Activated CD4-positive, alpha-beta memory T cell treated with anti-CD3 and anti-CD28 coated beads for 36 hours (primary cell): ENCODE results near the gene PLA2G10. TPM values are rescaled to one million over a fixed set of nuclear protein-coding genes. Genes with fewer than 3 reads are reported as not detected.

Source experiments
- CTCF ChIA-PET: fragments of 350-600 bp; sonication (Branson Sonifier 250); formaldehyde crosslinking; loops from one replicate; lab custom pipeline; 2021; ENCODE audit warnings: antibody characterized with exemption, inconsistent platforms; lab: Charles Lee
- POLR2A ChIA-PET: fragments of 350-600 bp; sonication (Branson Sonifier 250); formaldehyde crosslinking; loops from one replicate; lab custom pipeline; 2021; ENCODE audit warnings: antibody characterized with exemption; lab: Charles Lee
- DNase-seq: peaks from one replicate; pipeline ENCODE4 v3.0.0-alpha.2; 2020
- H3K27ac Mint-ChIP-seq: one replicate; pipeline ENCODE4 v1.8.0; 2021; ENCODE audit warnings: mixed read lengths
- H3K27me3 Mint-ChIP-seq: one replicate; pipeline ENCODE4 v1.8.0; 2021; ENCODE audit warnings: mixed read lengths
- H3K36me3 Mint-ChIP-seq: one replicate; pipeline ENCODE4 v1.8.0; 2021; ENCODE audit warnings: mixed read lengths
- H3K4me1 Mint-ChIP-seq: one replicate; pipeline ENCODE4 v1.8.0; 2021; ENCODE audit warnings: low read depth, mixed read lengths
- H3K4me3 Mint-ChIP-seq: one replicate; pipeline ENCODE4 v1.8.0; 2021; ENCODE audit warnings: mild to moderate bottlenecking, mixed read lengths
- H3K9me3 Mint-ChIP-seq: one replicate; pipeline ENCODE4 v1.8.0; 2021; ENCODE audit warnings: mixed read lengths
- intact Hi-C: fragments of 100-400 bp; cut with micrococcal nuclease; formaldehyde crosslinking; loops from one replicate; pipeline ENCODE4 v1.15.1; 2023
- total RNA-seq, 2 experiments: library from RNA; stranded (reverse); gene quantifications; one replicate each; pipeline ENCODE4 v1.2.3, GENCODE V29; 2021

The PLA2G10 gene
- total RNA-seq, 2 experiments from 2014 or later, result not detected

DNA sequence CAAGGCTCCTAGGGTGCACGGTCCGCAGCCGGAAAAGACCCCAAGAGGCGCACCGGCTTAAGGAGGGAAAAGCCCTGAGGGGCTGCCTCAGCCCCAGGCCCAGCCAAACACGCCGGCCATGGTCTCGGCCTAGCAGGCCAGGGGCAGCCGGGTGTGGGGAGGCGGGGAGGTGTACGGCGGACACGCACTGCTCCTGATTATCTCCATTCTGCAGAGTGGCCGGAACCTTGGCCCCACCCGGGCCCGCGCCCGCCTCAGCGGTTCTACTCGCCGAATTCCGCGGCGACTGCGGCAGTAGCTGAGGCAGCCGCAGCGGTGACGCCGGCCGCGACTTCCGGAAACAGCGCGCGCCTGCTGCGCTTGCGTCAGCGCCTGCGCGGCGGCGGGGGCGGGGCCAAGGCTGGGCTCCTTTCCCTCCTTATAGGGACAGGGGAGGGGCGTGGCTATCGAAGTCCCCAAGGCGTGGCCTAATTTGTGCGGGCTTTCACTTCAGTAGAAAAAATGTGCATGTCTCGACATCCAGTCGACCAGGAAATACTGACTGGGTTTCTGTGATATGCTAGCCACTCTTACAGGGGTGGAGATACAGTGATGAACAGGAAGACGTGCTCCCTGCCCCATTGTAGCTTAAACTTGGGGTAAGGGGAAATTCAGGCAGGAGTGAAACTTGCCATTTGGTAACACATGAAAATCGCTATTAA, 64.0 kb downstream of the PLA2G10 start, which contains the start of gene PARN:
TSS of gene PARN (minus strand) at position 342 of the 701 bp plus-strand sequence. CDS start at position 207, 135 bp downstream.
- Mint-ChIP-seq H3K27me3 (no peaks in the 10 kb centered on the region), H3K4me1 (peaks cover 45% of the 10 kb centered on the region), H3K27ac (peak within 1 kb of the TSS; percentile 96), H3K36me3 (peaks cover 28% of the 10 kb centered on the region), H3K4me3 (peak within 1 kb of the TSS; percentile 89), H3K9me3 (no peaks in the 10 kb centered on the region)
- DNase-seq, result peak; percentile 98
- intact Hi-C loops, result loop anchor here (2.0 to 5.0 kb wide), 4 partner anchors 329 to 1012 kb away; partner anchors contain the start of genes MARF1 and MRTFB
- ChIA-PET CTCF (interaction anchor here (1.8 kb wide), 1 partner anchor 706 kb away, joined by 4 read pairs; no protein-coding TSS in a partner anchor), POLR2A (interaction anchor here (0.8 kb wide), 2 partner anchors 11 to 22 kb away, joined by 3 read pairs; no protein-coding TSS in a partner anchor)

DNA sequence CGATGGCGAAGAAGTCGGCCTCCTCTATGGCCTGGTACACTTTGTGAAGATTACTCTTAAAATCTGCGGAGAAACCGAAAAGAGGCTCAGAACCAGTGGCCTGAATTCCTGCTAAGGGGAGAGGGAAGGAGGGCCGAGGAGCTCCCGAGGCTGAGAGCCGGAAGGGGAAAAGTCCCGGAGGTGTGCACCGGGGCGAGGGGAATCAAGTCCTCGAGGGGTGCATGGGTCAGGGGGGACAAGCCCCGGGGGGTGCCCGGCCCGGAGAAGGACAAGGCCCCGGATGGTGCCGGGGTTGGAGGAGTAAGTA, 64.5 kb downstream of the PLA2G10 start:
- POLR2A ChIA-PET, result interaction anchor here (0.8 kb wide), 1 partner anchor 22 kb away, joined by 3 read pairs; no protein-coding TSS in a partner anchor
- peaks cover 40% of the 10 kb centered on the region for H3K4me1 Mint-ChIP-seq
- H3K36me3 Mint-ChIP-seq, result peaks cover 29% of the 10 kb centered on the region
- no peak for DNase-seq
- H3K27ac Mint-ChIP-seq, result peak overlapping the region; percentile 89
- H3K4me3 Mint-ChIP-seq, result peak overlapping the region; percentile 89
- no peaks in the 10 kb centered on the region for H3K27me3 Mint-ChIP-seq
- H3K9me3 Mint-ChIP-seq, result no peaks in the 10 kb centered on the region
- intact Hi-C loops, result no loop called here
- CTCF ChIA-PET, result interaction anchor here (1.0 to 1.8 kb wide), 2 partner anchors 344 to 706 kb away, joined by 3 to 4 read pairs; no protein-coding TSS in a partner anchor

DNA sequence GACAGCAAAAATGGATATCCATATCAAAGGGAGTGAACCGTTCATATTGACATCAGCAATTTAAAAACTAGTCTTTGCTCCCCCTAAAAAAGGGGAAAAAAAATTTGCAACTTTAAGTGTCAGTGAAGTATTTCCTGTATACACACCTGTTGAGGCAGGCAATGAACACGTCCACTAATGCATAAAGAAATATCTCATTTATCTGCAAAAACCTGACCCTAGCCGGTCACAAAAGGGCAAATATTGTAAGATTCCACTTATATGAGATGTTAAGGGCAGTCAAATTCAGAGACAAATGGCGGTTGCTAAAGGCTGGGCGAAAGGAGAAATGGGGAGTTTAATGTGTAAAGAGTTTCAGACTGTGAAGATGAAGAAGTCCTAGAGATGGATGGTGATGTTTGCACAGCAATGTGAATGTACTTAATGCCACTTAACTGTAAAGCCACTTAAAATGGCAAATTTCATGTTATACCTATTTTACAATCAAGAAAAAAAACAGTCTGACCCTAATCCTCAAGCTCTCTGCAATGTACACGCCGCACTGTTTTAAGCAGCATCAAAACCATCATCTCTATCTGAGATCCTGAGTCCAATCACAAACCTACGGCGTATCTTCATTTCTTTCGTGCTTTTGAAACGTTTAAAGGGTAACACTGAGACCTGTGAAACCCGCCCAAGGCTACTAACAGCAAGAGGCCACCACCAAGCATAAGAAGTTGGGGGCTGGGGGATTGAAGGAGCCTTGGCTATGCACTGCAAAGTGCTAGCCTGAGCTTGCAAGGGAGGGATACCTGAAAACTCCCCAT, 65.1 kb downstream of the PLA2G10 start:
- ChIA-PET CTCF (interaction anchor here (1.0 to 1.8 kb wide), 2 partner anchors 343 to 705 kb away, joined by 3 to 4 read pairs; no protein-coding TSS in a partner anchor), POLR2A (interaction anchor here (0.8 kb wide), 1 partner anchor 23 kb away, joined by 3 read pairs; no protein-coding TSS in a partner anchor)
- intact Hi-C loops, result no loop called here
- peak overlapping the region; percentile 89 for H3K4me3 Mint-ChIP-seq
- DNase-seq, result peak; percentile 22
- peak overlapping the region; percentile 89 for H3K27ac Mint-ChIP-seq
- no peaks in the 10 kb centered on the region for H3K27me3 Mint-ChIP-seq
- no peaks in the 10 kb centered on the region for H3K9me3 Mint-ChIP-seq
- H3K36me3 Mint-ChIP-seq, result peaks cover 31% of the 10 kb centered on the region
- H3K4me1 Mint-ChIP-seq, result peaks cover 35% of the 10 kb centered on the region

DNA sequence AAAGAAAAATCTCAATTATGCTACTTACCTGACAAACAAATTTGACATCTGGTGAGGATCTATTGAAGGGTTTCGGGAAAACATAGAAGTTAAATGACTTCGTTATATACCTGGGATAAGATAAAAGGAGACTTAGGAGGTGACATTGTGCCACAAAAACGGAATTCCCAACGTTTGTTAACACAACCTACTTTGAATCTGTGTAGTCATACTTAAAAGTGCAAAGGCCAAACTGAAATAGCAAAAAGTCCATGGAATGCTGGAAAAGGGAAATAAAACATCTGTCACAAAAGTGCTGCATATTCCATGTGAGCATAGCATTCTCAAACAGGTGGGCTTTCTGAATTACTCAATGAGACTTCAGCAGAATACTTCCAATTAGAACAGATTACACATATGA, 67.0 kb downstream of the PLA2G10 start:
- Mint-ChIP-seq H3K27ac (no peak overlapping the region), H3K4me1 (peaks cover 32% of the 10 kb centered on the region)

More for the DNA sequence above, 67.0 kb downstream of the PLA2G10 start:
- no peaks in the 10 kb centered on the region for H3K27me3 Mint-ChIP-seq
- peaks cover 35% of the 10 kb centered on the region for H3K36me3 Mint-ChIP-seq
- DNase-seq, result no peak
- intact Hi-C loops, result no loop called here
- ChIA-PET CTCF (no interaction called here), POLR2A (no interaction called here)
- no peaks in the 10 kb centered on the region for H3K9me3 Mint-ChIP-seq
- no peak overlapping the region for H3K4me3 Mint-ChIP-seq

Other genes with a start within 250 kb of the PLA2G10 start
- gene PARN, start 64.0 kb downstream of the PLA2G10 start, total RNA-seq, result 10 to 100 TPM; 43.4 to 44.2 TPM
- gene BFAR, start 61.4 kb downstream of the PLA2G10 start, total RNA-seq, result 10 to 100 TPM; 46.5 to 51.4 TPM
- gene NPIPA3, start 9.1 kb upstream of the PLA2G10 start, total RNA-seq, result 1 to 10 TPM; 2.1 to 2.2 TPM
- 1 to 10 TPM; 4.7 to 4.8 TPM for gene NPIPA2, start 48.2 kb upstream of the PLA2G10 start, total RNA-seq
- gene NOMO1, start 139.4 kb upstream of the PLA2G10 start, total RNA-seq, result 10 to 100 TPM; 42.1 to 43.4 TPM
- 10 to 100 TPM; 68.4 to 76.8 TPM for gene NPIPA1, start 243.1 kb upstream of the PLA2G10 start, total RNA-seq